Glutamatergic neuron (in vitro differentiated cells): ENCODE results near the gene ATP6V0D1. TPM values are rescaled to one million over a fixed set of nuclear protein-coding genes. Genes with fewer than 3 reads are reported as not detected.
A peak's percentile ranks its signal among the peaks of the same experiment; 100 is the strongest.

Source experiments
- DNase-seq: peaks from one replicate; pipeline ENCODE4 v3.0.0; 2022
- H3K27ac Mint-ChIP-seq: one replicate; pipeline ENCODE4 v1.8.0; 2020; ENCODE audit warnings: mild to moderate bottlenecking, mixed read lengths, inconsistent platforms; ENCODE audit not compliant: unreplicated experiment
- H3K27me3 Mint-ChIP-seq: one replicate; pipeline ENCODE4 v1.8.0; 2020; ENCODE audit warnings: mild to moderate bottlenecking, moderate library complexity, mixed read lengths, inconsistent platforms; ENCODE audit not compliant: unreplicated experiment
- H3K36me3 Mint-ChIP-seq: one replicate; pipeline ENCODE4 v1.8.0; 2020; ENCODE audit warnings: mild to moderate bottlenecking, mixed read lengths, inconsistent platforms; ENCODE audit not compliant: unreplicated experiment
- H3K4me1 Mint-ChIP-seq: one replicate; pipeline ENCODE4 v1.8.0; 2020; ENCODE audit warnings: mild to moderate bottlenecking, low read depth, mixed read lengths, inconsistent platforms; ENCODE audit not compliant: unreplicated experiment
- H3K4me3 Mint-ChIP-seq: one replicate; pipeline ENCODE4 v1.8.0; 2020; ENCODE audit warnings: mild to moderate bottlenecking, mixed read lengths, inconsistent platforms; ENCODE audit not compliant: unreplicated experiment
- H3K9me3 Mint-ChIP-seq: one replicate; pipeline ENCODE4 v1.8.0; 2020; ENCODE audit warnings: mild to moderate bottlenecking, moderate library complexity, mixed read lengths, inconsistent platforms; ENCODE audit not compliant: unreplicated experiment
- total RNA-seq: library from RNA; stranded (reverse); fragmentation: NEBNext Ultra II Directional; extraction: Animal tissue kit (Norgen Biotek cat#: 25700); gene quantifications from one replicate; pipeline ENCODE4 v1.2.1, GENCODE V29; 2021; ENCODE audit not compliant: unreplicated experiment
- TF ChIP-seq, protein P1 (sequence below): fragments of 200-600 bp; sonication (generic); IDR thresholded peaks from one replicate; pipeline ENCODE4 v1.5.0; 2021; ENCODE audit not compliant: partially characterized antibody, unreplicated experiment

The ATP6V0D1 gene
- total RNA-seq, 1 donor from 2014 or later, result 111 TPM

DNA sequence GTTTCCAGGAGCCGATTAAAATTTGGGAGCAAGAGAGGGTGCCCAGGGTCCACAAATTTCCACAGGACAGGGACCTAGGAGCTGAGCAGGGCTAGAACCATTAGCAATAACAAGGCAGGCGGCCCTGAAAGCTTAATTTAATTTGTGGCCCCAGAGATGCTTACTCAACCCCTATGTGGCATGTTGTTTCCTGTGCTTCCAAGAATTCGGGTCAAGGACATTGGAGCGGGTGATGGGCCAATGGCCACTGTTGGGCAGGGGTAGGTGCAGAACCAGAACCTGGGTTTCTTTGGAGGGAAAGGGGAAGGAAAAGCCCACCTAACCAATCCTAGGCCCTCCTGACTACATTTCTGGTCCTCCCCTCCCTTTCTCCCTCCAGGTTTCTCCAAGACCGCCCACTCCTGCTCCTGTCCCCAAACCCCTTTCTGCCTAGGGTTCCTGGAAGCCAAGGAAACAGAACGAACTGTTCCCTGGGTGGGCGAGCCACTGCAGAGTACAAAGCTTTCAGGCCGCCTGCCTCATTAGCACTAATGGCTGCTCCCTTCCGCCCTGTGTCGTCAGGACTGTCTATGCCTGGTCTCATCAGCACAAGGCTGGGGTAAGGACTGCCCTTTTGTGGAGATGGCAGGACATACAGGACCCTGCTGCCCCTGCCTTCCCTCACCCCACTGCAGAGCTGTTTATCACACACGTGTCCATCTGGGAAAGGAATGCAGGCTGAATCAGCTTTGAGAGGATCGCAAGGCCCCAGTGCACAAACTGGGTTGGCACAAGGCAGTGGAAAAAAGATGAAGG lies 3.0 kb upstream of the ATP6V0D1 start:
- H3K4me3 Mint-ChIP-seq, result no peak overlapping the region
- no peaks in the 10 kb centered on the region for H3K36me3 Mint-ChIP-seq
- peaks cover 6% of the 10 kb centered on the region for H3K4me1 Mint-ChIP-seq
- peaks cover 3% of the 10 kb centered on the region for H3K9me3 Mint-ChIP-seq
- no peak overlapping the region for H3K27ac Mint-ChIP-seq
- H3K27me3 Mint-ChIP-seq, result peaks cover 2% of the 10 kb centered on the region
- no peak for DNase-seq
- TF ChIP-seq, protein P1, sequence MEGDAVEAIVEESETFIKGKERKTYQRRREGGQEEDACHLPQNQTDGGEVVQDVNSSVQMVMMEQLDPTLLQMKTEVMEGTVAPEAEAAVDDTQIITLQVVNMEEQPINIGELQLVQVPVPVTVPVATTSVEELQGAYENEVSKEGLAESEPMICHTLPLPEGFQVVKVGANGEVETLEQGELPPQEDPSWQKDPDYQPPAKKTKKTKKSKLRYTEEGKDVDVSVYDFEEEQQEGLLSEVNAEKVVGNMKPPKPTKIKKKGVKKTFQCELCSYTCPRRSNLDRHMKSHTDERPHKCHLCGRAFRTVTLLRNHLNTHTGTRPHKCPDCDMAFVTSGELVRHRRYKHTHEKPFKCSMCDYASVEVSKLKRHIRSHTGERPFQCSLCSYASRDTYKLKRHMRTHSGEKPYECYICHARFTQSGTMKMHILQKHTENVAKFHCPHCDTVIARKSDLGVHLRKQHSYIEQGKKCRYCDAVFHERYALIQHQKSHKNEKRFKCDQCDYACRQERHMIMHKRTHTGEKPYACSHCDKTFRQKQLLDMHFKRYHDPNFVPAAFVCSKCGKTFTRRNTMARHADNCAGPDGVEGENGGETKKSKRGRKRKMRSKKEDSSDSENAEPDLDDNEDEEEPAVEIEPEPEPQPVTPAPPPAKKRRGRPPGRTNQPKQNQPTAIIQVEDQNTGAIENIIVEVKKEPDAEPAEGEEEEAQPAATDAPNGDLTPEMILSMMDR, result no peak

DNA sequence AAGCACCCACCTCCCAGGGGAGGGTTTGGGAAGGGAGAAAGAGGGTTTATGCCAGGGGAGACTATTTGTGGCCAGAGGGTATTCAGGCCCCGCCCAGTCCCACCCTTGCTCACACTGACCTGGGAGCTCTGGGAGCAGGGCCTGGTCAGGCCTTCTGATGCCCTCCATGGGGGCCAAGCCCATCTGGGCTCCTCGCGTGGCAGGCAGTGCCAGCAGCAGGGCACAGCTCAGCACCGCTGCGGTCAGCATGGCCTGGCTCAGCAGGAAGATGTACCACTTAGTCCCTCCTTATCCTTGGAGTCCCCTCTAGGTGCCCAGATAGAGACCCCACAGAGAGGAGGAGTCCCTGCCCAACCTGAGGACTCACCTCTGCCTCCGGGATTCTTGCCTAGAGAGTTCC lies 2.2 kb upstream of the ATP6V0D1 start, which contains the start of gene AGRP:
Gene AGRP, minus strand, starts transcription at position 398 of the 400 bp plus-strand sequence. Its CDS starts 149 bp downstream, at position 249.
- Mint-ChIP-seq H3K4me3 (no peak within 1 kb of the TSS), H3K27me3 (peaks cover 2% of the 10 kb centered on the region), H3K36me3 (no peaks in the 10 kb centered on the region), H3K9me3 (peaks cover 3% of the 10 kb centered on the region), H3K27ac (no peak within 1 kb of the TSS), H3K4me1 (peaks cover 7% of the 10 kb centered on the region)
- DNase-seq, result no peak
- TF ChIP-seq, protein P1, result no peak

DNA sequence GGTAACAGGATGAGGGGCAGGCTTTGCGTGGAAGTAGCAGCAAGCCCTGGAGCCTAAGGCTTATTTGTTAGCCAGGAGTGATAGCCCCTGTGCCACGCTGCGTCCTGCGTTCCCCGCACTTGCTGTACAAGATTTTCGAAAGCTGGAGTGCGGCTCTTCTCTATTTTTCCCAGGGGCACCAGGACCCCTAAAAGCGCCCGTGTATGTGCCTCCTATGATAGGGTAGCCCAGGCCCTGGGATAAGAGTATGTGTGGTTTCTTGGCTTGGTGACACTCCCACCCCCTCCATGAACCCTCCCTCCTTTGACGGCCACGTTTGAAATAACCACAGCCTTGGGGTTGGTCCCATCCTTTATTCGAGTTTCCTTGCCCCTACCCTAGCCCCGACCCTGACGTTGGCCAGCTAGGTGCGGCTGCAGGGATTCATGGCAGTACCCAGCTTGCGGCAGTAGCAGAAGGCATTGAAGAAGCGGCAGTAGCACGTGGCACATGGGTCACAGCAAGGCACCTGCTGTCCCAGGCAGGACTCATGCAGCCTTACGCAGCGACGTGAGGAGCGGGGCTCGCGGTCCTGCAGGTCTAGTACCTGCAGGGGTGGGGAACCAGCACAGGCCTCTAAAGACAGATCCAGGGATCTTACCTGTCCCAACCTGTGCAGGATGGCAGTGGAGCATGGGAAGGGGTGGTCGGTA lies 1.4 kb upstream of the ATP6V0D1 start:
- Mint-ChIP-seq H3K27me3 (peaks cover 2% of the 10 kb centered on the region), H3K4me3 (peak overlapping the region; percentile 93), H3K36me3 (no peaks in the 10 kb centered on the region), H3K27ac (no peak overlapping the region), H3K9me3 (peaks cover 3% of the 10 kb centered on the region), H3K4me1 (peaks cover 7% of the 10 kb centered on the region)
- DNase-seq, result no peak
- TF ChIP-seq, protein P1, result no peak

DNA sequence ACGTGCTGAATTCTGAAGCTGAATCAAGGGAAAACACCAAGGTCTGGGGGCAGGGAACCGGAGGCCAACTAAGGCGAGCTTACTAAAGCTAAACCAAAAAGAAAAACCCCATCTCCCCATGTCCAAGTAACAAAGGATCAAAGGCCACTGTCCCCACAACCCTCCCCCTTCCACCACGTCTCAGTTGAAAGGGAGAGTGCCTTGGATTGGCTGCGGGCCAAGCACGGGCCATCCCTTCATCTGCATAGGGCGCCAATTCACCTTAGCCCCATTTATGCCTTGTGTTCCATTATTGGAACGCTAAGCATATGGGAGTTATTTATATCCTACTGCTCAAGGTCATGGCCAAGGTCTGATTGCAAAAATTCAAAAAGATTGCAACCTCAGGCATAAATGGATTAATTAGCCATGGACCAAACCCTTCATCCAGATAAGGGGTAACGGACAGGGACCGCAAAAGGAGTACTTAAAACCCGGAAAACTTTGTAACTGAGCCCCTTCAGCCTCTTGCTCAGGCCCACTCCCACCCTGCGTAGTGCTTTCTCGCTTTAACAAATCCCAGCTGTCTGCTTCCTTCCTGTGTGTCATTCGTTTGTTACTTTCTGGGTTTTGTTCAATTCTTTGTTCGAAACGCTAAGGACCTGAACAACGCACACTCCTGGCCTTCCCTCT lies 740 bp upstream of the ATP6V0D1 start:
- Mint-ChIP-seq H3K9me3 (peaks cover 3% of the 10 kb centered on the region), H3K36me3 (no peaks in the 10 kb centered on the region), H3K4me1 (peaks cover 7% of the 10 kb centered on the region), H3K27me3 (no peaks in the 10 kb centered on the region), H3K27ac (peak overlapping the region; percentile 82), H3K4me3 (peak overlapping the region; percentile 93)
- TF ChIP-seq, protein P1, result no peak
- DNase-seq, result no peak
